ENCODE measurements around the gene COPRS. TPM values are rescaled to one million over a fixed set of nuclear protein-coding genes. Genes with fewer than 3 reads are reported as not detected.

COPRS gene
- total and polyA plus RNA-seq, 4 experiments from 2014 or later: 3.3 to 13.2 (median 7.8) TPM

Other genes with a start within 250 kb of the COPRS start
- gene UTP6, start 42.5 kb upstream of the COPRS start, total RNA-seq: 10 to 100 TPM; 70.0 to 71.0 TPM
- gene UTP6, start 42.5 kb upstream of the COPRS start, polyA plus RNA-seq: 10 to 100 TPM; 19.7 to 57.9 TPM
- 10 to 100 TPM; 34.5 to 34.7 TPM for gene SUZ12, start 77.8 kb upstream of the COPRS start, total RNA-seq
- 10 to 100 TPM; 17.1 to 19.2 TPM for gene SUZ12, start 77.8 kb upstream of the COPRS start, polyA plus RNA-seq
- gene LRRC37B, start 148.1 kb upstream of the COPRS start, total RNA-seq: 10 to 100 TPM; 58.0 to 68.5 TPM
- gene LRRC37B, start 148.1 kb upstream of the COPRS start, polyA plus RNA-seq: 10 to 100 TPM in 1 of 2 donors, 1 to 10 TPM in 1; 6.4 to 14.0 TPM

Measured in CD4-positive, alpha-beta memory T cell (primary cell).